ENCODE results near the gene TRIM50.
"Not testable (repeated sequence)": the region's sequence is repeated elsewhere in the genome, so short reads cannot be mapped to it uniquely, and the experiment has no call there.

TRIM50 gene

DNA sequence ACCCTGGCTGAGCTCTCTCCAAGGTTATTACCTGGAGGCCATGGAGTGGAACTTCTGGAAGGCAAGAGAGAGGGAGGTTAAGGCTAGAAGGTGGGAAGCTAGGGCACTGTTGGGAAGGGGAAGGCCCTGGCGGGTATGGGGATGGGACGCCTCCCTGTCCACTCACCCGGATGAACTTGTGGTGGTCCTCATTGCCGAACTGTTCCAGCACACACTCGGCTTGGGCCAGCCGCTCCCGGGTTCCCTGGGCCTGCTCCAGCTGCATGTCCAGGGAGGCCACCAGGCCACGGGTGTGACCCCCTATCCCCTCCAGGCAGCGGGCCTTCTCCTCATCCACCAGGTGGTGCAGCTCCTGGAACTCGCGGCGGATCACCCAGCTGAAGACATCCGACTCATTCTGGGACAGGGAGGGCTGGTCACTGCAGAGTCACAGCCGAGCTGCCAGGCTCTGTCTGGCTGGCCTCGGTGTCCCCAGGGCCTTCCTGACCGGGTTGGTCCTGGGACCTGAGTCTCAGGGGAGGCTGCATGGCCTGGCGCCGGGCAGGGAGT, 9.2 kb downstream of the TRIM50 start:
- not testable (repeated sequence) for H3K4me3 ChIP-seq (replicated peaks; ENCODE audit: low read depth, low read length); DNase-seq (ENCODE audit: low read depth)

DNA sequence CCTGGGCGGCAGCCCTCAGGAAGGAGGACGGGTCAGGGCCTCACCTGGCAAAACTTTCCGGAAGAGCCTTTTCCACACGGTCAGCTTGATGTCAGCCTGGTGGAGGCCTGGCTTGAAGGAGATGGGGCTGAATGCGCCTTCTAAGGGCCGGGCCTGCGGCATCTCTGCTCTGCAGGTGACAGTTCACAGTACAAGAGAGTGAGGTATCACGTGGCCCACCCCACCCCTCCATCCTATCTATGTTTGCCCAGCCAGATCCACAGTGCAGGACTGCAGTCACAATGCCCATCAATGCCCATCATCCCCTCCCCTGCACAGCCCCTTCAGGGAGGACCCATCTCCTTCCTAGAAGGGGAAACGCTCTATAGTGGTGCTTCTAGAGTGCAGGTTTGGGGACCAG, 11.4 kb downstream of the TRIM50 start:
- TF ChIP-seq, protein P1, sequence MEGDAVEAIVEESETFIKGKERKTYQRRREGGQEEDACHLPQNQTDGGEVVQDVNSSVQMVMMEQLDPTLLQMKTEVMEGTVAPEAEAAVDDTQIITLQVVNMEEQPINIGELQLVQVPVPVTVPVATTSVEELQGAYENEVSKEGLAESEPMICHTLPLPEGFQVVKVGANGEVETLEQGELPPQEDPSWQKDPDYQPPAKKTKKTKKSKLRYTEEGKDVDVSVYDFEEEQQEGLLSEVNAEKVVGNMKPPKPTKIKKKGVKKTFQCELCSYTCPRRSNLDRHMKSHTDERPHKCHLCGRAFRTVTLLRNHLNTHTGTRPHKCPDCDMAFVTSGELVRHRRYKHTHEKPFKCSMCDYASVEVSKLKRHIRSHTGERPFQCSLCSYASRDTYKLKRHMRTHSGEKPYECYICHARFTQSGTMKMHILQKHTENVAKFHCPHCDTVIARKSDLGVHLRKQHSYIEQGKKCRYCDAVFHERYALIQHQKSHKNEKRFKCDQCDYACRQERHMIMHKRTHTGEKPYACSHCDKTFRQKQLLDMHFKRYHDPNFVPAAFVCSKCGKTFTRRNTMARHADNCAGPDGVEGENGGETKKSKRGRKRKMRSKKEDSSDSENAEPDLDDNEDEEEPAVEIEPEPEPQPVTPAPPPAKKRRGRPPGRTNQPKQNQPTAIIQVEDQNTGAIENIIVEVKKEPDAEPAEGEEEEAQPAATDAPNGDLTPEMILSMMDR (IDR thresholded peaks at IDR 0.05; ENCODE audit: low read length, missing control alignments): no peak
- H3K4me3 ChIP-seq (replicated peaks; ENCODE audit: low read depth, low read length): no peak overlapping the region
- DNase-seq (ENCODE audit: low read depth): no peak

- TF ChIP-seq, protein P1 (IDR thresholded peaks at IDR 0.05; ENCODE audit: low read length, missing control alignments): no peak
- H3K4me3 ChIP-seq (replicated peaks; ENCODE audit: low read depth, low read length): no peak overlapping the region
- no peak for DNase-seq (ENCODE audit: low read depth)
Measured at GRCh38 chr7:73314271-73314670, 13.6 kb downstream of the TRIM50 start.

- no peak overlapping the region for H3K4me3 ChIP-seq (replicated peaks; ENCODE audit: low read depth, low read length)
- DNase-seq (ENCODE audit: low read depth): no peak
- TF ChIP-seq, protein P1 (IDR thresholded peaks at IDR 0.05; ENCODE audit: low read length, missing control alignments): no peak
Measured at GRCh38 chr7:73313521-73313906, 14.4 kb downstream of the TRIM50 start.

- no peak for DNase-seq (ENCODE audit: low read depth)
- no peak overlapping the region for H3K4me3 ChIP-seq (replicated peaks; ENCODE audit: low read depth, low read length)
- TF ChIP-seq, protein P1 (IDR thresholded peaks at IDR 0.05; ENCODE audit: low read length, missing control alignments): no peak
Measured at GRCh38 chr7:73312831-73313520, 14.9 kb downstream of the TRIM50 start.

GRCh38 chr7:73311421-73311820, 16.5 kb downstream of the TRIM50 start:
- H3K4me3 ChIP-seq (replicated peaks; ENCODE audit: low read depth, low read length); DNase-seq (ENCODE audit: low read depth): not testable (repeated sequence)

DNA sequence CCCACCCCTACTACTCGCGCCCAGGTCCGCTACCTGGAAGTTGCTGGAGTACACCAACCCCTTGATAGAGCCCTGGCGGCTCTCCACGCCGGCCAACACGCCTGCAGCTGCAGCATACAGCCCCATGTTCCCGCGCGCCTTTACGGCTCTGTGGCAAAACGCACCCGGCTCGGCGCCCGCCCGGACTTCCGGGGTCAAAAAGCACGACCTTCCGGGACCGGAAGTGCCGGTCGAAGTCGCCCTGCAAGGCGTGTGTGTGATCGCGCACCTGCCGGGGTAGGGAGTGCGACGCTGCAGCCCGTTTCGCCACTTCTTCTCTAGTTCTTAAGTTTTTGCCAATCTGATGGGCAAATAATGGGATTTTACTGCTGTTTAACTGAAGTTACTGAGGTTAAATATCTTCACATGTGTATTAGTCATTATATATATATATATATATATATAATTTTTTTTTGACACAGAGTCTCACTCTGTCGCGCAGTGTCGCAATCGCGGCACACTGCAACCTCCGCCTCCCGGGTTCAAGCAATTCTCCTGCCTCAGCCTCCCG, 19.1 kb downstream of the TRIM50 start, which contains the start of gene NSUN5:
TSS of gene NSUN5 (minus strand) at position 162 of the 550 bp plus-strand sequence. CDS start at position 126, 36 bp downstream.
- H3K4me3 ChIP-seq (replicated peaks; ENCODE audit: low read depth, low read length): peak within 1 kb of the TSS; percentile 57
- peak; percentile 62 for DNase-seq (ENCODE audit: low read depth)
- TF ChIP-seq, protein P1 (IDR thresholded peaks at IDR 0.05; ENCODE audit: low read length, missing control alignments): no peak

Measured in fibroblast of pulmonary artery (primary cell).